GM19351 (cell line): ENCODE measurements around the gene RAPGEF5.

Source experiments
- ATAC-seq: cut with Tn5 transposase; IDR thresholded peaks from one replicate; pipeline ENCODE4 v1.9.1; 2021; ENCODE audit warnings: mild to moderate bottlenecking, moderate library complexity; ENCODE audit not compliant: unreplicated experiment

Gene RAPGEF5

DNA sequence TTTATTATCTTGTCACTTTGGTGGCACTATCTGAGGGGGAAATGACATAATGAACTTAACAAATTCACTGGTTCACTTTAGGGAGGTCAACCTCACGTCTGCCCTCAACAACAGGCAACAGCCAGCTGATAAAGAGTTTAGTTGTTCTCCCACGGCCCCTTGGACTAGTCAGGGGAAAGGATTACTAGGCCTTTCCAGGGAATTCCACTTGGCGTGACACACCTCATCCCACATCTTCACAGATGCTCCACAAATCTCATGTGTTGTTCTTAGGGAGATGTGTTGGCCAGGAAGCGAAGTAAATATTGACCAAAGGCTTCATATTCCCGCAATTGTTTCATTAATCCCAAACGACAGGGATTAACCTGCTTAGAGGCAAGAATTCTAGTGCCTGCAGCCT is 227.8 kb downstream of the RAPGEF5 start:
- no peak for ATAC-seq

- no peak for ATAC-seq
Measured at GRCh38 chr7:22128528-22128920, 228.4 kb downstream of the RAPGEF5 start.

GRCh38 chr7:22127835-22128527 is 229.0 kb downstream of the RAPGEF5 start:
- no peak for ATAC-seq

- ATAC-seq, result no peak
Measured at GRCh38 chr7:22125436-22125835, 231.5 kb downstream of the RAPGEF5 start.

DNA sequence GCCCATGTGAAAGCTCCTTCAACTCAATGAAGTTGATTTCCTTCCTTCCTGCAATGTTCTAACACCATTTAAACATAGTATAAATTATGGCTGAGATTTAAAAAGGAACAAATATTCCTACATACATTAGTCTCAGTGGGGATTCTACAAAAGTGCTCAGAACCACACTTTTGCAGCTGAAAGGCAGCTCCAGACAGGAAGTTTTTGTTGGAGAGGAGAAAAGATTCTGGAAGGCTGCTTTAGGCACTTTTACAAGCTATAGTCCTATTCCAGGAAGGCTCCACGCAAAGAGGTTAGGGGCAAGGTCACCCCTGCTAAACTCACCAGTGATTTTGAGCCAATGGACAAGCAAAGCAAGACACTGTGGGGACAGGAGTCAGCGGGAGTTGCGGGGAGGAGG is 232.0 kb downstream of the RAPGEF5 start:
- no peak for ATAC-seq

DNA sequence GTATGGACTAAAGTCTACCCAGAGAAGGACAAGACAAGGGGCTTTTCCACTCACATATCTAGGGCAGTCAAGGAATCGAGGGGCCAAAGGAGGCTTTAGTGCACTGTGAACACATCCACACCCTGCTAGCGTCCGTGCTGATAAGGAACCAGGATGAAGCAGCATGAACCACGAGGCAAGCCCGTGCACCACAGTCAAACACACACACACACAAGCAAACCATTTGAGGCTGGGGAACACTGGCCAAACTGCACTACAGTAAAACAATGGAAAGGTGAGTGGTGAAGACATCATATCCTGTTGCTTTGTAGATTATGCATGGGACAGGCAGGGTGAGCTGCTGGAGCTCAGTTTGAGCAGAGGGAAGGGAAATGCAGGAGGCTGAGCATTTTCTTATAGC is 233.8 kb downstream of the RAPGEF5 start:
- ATAC-seq, result no peak

DNA sequence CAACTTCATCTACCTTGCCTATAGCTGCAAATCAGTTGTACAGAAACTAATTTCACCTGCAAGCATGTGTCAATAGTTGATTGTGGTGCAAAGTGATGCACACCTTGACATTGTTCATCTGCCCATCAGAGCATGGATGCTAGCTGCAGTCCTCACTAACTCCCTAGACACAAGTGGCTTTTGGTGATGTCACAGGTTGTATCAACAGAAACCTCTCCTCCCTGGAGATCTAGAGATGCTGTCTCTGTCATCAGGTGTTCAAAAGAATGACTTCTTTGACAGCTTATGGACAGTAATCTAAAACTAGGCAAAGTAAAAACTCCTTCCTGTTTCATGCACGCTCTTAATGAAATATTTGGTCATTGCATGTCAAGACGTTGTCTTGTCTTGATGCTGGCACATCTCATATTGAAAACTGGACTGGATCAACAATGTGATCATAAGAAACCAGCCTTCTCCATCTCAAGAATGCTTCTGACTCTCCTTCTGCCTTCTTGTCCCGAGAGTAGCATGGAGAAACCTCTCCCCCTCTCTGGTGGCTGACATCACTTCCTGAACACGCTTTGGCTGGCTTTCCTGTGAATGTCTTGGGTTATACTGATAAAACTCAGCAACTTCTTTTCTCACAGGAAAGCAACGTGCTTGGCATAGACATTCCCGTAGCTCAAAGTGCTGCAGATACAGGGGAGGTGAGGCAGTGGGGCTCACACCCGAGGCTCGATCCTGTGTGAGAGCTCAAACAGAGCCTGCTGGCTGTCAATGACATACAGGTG is 235.1 kb downstream of the RAPGEF5 start:
- no peak for ATAC-seq

DNA sequence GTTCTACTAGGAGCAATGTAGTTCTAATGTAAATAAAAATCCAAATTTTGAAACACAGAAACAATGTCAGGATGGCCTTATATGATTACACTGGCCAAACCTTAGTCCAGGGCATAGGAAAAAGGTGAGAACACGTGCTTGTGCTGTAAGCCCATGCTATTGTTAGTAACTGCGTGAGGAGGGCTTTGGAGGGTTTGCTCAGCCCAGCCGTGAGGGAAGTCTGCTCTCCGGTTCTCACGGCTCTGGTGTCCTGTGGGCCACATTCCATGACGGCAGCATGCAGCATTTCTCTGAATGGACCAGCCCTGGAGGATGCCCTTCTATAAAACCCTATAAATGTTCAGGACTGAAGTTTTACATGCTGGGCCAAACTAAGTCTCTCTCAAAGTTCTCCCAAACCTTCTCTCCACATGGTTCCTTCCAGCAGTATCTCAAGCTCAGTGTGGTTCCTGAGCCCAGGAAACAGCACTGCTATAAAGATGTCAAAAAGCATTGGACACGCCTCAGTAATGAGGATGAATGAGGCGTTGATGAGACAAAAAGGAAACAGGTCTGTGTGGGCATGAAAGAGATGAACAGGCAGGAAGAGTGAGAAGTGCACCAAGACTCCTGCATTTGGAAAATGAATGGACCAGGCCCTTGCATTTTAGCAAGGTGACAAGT is 236.4 kb downstream of the RAPGEF5 start:
- ATAC-seq, result no peak

GRCh38 chr7:22117222-22117621 is 239.7 kb downstream of the RAPGEF5 start:
- ATAC-seq, result no peak

DNA sequence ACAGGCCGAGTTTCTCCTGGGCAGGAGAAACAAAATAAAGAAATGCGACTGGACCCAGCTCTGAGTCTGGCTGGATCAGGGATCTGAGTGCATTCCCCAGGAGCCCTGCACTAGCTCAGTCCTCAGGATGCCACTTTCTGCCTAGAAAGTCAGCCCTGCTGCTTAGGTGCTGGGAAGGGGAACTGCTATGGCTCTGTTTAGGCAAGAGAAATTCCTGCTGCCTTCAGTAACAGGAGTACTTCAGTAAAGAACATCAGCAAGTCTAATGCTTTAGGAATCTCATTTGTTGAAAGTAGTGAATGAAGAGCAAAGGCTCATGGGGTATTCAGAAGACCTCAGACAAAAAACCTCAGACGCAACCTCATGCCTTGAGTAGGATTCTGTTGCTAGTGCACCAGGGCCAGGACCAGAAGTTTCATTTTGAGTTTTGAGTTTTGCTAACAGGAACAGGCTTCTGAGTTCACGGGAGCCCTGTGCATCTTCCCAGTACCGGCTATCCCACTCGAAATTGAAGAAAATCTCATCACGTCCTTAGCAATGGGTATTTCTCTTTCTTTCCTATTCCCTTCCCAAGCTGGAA is 240.4 kb downstream of the RAPGEF5 start:
- ATAC-seq, result no peak

- ATAC-seq, result no peak
Measured at GRCh38 chr7:22115689-22116088, 241.3 kb downstream of the RAPGEF5 start.

- no peak for ATAC-seq
Measured at GRCh38 chr7:22114440-22114981, 242.4 kb downstream of the RAPGEF5 start.

DNA sequence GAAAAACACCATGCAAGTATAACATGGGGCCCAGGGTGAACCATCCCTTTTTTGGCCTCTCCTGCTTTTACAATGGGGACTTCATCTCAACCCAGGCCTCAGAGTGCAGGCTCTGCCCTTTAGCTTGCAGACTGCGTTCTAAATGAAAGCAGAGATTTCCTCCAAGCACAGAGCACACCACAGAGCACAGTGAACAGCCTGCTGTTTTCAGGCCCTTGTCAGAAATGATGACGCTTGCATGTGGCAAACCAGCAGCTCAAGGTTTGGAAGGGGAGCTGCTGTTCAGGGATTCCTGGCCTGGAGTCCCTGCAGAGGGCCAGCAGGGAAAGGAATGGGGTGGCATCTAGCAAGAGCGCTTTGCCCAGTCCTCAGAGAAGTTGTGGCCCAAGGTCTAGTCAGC is 243.9 kb downstream of the RAPGEF5 start:
- no peak for ATAC-seq

DNA sequence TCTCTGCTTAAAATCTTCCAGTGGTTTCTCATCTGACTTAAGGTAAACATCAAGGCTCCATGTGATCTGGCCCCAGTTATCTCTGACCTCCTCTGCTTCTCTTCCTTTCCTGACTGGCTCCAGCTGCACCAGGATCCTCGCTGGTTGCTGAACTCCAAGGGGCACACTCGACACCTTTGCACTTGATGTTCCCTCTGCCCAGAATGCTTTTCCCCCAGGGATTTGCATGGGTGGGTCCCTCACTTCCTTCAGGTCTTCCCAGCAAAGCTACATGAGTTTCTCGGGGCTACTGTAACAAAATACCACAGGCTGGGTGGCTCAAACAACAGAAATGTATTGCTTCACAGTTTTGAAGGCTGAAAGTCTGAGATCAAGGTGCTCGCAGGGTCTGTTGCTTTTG is 245.3 kb downstream of the RAPGEF5 start:
- ATAC-seq, result no peak

GRCh38 chr7:22110881-22111280 is 246.1 kb downstream of the RAPGEF5 start:
- no peak for ATAC-seq

- peak; percentile 85 for ATAC-seq
Measured at GRCh38 chr7:22110227-22110839, 246.6 kb downstream of the RAPGEF5 start.

DNA sequence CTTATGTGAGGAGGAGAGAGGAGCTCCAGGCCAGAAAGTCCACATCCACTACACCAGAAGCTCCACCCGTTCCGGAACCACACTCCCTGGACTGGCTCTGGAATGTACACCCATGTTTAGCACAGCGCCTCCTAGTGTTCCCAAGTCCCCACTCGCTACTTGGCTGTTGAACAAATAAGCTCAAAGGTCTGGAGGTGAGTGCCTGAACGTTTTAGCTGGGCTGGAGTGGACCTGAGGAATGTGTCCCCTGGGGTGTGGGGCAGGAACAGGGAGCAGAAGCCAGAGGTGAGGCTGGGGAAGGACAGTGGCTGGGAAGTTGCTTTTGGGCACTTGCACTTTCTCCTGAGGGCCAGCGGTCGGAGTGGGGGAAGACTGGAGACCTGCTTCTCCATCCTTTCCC is 247.2 kb downstream of the RAPGEF5 start:
- ATAC-seq, result no peak

DNA sequence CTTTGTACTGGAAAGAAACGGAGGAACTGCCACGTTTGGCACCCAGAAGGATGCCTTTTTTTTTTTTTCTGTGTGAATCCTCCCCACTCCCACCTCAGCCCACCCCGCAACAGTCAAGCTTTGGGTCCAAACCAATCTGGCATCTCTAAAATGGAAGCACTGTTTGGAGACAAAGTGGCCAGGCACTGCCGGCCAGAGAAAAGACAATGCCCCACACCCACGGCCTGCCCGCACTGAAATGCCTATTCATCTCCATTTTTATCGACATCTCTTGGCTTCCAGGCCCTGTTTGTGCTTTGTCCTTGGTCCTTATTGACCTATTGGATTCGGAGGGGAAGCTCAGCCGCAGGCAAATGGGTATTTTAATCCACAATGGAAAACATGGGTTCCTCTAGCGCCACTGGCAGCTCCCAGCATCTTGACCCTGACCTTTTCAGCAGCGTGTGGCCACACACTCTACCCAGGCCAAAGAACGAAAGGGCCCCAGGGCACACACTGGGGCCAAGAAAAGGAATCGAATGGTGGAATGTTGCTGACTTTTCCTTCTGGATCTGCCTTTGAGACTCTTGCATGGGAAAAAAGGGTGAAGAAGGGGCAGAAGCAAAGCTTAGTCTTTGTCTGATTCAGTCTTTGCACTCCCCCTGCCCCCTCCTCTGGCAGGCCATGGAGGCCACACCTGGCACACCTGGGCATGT is 248.7 kb downstream of the RAPGEF5 start:
- ATAC-seq, result no peak

DNA sequence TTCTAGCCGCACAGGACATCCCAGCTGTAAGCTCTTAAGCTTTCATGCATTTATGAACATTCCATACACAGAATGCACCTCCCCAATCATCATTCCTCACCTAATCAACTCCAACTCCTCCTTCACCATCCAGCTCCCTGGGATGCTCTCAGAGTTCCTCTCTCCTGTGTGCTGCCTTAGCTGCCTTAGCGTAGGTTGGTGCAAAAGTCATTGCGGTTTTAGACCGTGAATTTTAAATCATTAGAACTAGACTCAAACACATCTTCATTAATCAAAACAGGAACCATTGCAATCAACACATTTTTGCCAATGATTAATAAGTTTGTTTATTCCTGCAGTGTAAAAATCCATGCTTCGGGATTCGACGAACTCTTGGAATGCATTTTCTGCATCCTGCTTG is 251.4 kb downstream of the RAPGEF5 start:
- ATAC-seq, result no peak
